Measurements from ENCODE around the gene ACOX2. TPM values are rescaled to one million over a fixed set of nuclear protein-coding genes. Genes with fewer than 3 reads are reported as not detected.

Gene ACOX2
- total and polyA plus RNA-seq, 2 of the 13 experiments (the other 11 are each of a cell fraction or from before 2014, with no cell fraction given) = 42.6 to 98.5 TPM

DNA sequence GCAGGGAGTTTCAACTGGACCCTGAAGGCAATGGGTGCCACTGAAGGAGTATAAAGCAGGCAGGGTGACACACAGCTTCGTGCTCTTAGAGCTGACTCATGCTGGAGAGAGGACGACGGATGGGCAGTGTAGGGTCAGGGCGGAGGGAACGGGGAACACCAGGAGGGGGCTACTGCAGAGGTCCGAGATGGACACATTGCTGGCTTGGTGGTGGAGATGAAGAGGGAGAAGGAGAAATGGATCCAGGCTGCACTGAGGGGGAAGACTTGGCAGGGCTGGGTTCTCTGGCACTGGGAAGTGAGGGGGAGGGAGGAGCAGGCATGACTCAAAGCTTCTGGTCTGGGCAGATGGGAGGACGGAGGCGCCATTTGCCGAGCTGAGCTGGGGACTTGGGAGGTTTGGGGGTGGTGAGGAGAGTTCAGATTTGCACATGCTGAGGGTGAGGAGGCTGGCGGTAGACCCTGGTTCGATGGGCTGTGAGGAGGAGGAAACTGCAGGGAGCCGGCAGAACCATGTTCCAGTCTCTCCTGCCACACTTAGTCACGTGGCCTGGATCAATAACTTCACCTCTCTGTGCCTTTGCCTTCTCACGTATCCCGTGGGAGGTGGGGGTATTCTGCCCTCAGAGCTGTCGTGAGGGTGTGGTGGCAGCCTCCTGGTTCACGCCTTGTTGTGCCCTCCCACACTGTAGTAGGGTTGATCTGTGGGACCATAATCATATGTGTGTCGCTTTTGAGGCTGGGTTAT is 49.7 kb downstream of the ACOX2 start (continued):
- TF ChIP-seq, protein P1, sequence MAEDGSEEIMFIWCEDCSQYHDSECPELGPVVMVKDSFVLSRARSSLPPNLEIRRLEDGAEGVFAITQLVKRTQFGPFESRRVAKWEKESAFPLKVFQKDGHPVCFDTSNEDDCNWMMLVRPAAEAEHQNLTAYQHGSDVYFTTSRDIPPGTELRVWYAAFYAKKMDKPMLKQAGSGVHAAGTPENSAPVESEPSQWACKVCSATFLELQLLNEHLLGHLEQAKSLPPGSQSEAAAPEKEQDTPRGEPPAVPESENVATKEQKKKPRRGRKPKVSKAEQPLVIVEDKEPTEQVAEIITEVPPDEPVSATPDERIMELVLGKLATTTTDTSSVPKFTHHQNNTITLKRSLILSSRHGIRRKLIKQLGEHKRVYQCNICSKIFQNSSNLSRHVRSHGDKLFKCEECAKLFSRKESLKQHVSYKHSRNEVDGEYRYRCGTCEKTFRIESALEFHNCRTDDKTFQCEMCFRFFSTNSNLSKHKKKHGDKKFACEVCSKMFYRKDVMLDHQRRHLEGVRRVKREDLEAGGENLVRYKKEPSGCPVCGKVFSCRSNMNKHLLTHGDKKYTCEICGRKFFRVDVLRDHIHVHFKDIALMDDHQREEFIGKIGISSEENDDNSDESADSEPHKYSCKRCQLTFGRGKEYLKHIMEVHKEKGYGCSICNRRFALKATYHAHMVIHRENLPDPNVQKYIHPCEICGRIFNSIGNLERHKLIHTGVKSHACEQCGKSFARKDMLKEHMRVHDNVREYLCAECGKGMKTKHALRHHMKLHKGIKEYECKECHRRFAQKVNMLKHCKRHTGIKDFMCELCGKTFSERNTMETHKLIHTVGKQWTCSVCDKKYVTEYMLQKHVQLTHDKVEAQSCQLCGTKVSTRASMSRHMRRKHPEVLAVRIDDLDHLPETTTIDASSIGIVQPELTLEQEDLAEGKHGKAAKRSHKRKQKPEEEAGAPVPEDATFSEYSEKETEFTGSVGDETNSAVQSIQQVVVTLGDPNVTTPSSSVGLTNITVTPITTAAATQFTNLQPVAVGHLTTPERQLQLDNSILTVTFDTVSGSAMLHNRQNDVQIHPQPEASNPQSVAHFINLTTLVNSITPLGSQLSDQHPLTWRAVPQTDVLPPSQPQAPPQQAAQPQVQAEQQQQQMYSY (CRISPR knock-in tag; IDR thresholded peaks at IDR 0.05) = no peak
- TF ChIP-seq ZFAT (CRISPR knock-in tag; conservative IDR thresholded peaks at IDR 0.05) (no peak), ZNF619 (CRISPR knock-in tag; IDR thresholded peaks at IDR 0.05) (no peak), SAFB2 (CRISPR knock-in tag; IDR thresholded peaks at IDR 0.05; ENCODE audit: borderline replicate concordance, low read depth) (no peak), RBFOX2 (IDR thresholded peaks at IDR 0.05; ENCODE audit: low read depth, low read length) (no peak), CCAR2 (optimal IDR thresholded peaks at IDR 0.05; ENCODE audit: low read depth, low read length) (no peak), AHR (CRISPR knock-in tag; IDR thresholded peaks at IDR 0.05) (no peak), JUND (CRISPR knock-in tag; IDR thresholded peaks at IDR 0.05) (no peak), BHLHE40 (IDR thresholded peaks at IDR 0.05; ENCODE audit: low read length) (no peak), GMEB1 (CRISPR knock-in tag; IDR thresholded peaks at IDR 0.05; ENCODE audit: borderline replicate concordance) (no peak), ZHX1 (CRISPR knock-in tag; IDR thresholded peaks at IDR 0.05; ENCODE audit: low read depth) (no peak), U2AF1 (optimal IDR thresholded peaks at IDR 0.05; ENCODE audit: low read depth, low read length) (no peak), MXD1 (CRISPR knock-in tag; IDR thresholded peaks at IDR 0.05) (no peak), ZNF432 (CRISPR knock-in tag; IDR thresholded peaks at IDR 0.05; ENCODE audit: borderline replicate concordance) (no peak), ESRRA (CRISPR knock-in tag; IDR thresholded peaks at IDR 0.05; ENCODE audit: low read depth) (no peak), JUNB (CRISPR knock-in tag; IDR thresholded peaks at IDR 0.05; ENCODE audit: borderline replicate concordance) (no peak), FOXJ3 (CRISPR knock-in tag; IDR thresholded peaks at IDR 0.05; ENCODE audit: borderline replicate concordance) (no peak), ZFX (CRISPR knock-in tag; IDR thresholded peaks at IDR 0.05; ENCODE audit: low read depth) (0 out of 2 replicates have a peak, but pooled peaks have one; percentile 15), ZNF556 (CRISPR knock-in tag; IDR thresholded peaks at IDR 0.05; ENCODE audit: borderline replicate concordance) (0 out of 2 replicates have a peak, but pooled peaks have one; percentile 41), ZFP82 (CRISPR knock-in tag; IDR thresholded peaks at IDR 0.05; ENCODE audit: borderline replicate concordance) (no peak), NCOA5 (CRISPR knock-in tag; IDR thresholded peaks at IDR 0.05) (no peak)
